Body of pancreas (tissue), 4 donors: ENCODE measurements around the gene RPAP2.

Experiments used
- CTCF ChIP-seq, 7 experiments: fragments of 450-650 bp in 4 of 7; fragments of 200-600 bp in 3 of 7; sonication (generic) in 3 of 7; IDR thresholded peaks; one replicate each; pipeline ENCODE4 v1.5.1; 2016 to 2019; ENCODE audit warnings: antibody characterized with exemption in 7 of 7
- POLR2A ChIP-seq, 3 donors: fragments of 450-650 bp; IDR thresholded peaks; one replicate each; pipeline ENCODE4 v1.6.1; 2016; ENCODE audit warnings: antibody characterized with exemption in 3 of 3, mild to moderate bottlenecking in 2 of 3

- TF ChIP-seq CTCF (IDR thresholded peaks at IDR 0.05) = no peak
- TF ChIP-seq POLR2A (IDR thresholded peaks at IDR 0.05) = no peak
Observed at GRCh38 chr1:92380867-92381266, 82.0 kb downstream of the RPAP2 start.
